Keratinocyte (primary cell): ENCODE measurements around the gene TRPV5. TPM values are rescaled to one million over a fixed set of nuclear protein-coding genes. Genes with fewer than 3 reads are reported as not detected.

Experiments
- DNase-seq: peaks from one replicate; pipeline ENCODE4 v3.0.0-alpha.2; 2011; ENCODE audit warnings: low read depth, missing footprints, low spot score
- FAIRE-seq: peaks from 2 replicates; lab custom pipeline; 2011; peaks lifted over from hg19 to GRCh38; lab: Jason Lieb, UNC
- H2AFZ ChIP-seq: 2 replicates; pipeline ENCODE4 v1.6.0; 2012; ENCODE audit warnings: low read length, control low read depth, inconsistent platforms; ENCODE audit not compliant: control insufficient read depth
- H3K27ac ChIP-seq: 2 replicates; pipeline ENCODE4 v1.5.1; 2011; ENCODE audit warnings: low read length; ENCODE audit not compliant: control insufficient read depth, insufficient read depth
- H3K27me3 ChIP-seq: 3 replicates; pipeline ENCODE4 v1.6.0; 2011; ENCODE audit warnings: low read length; ENCODE audit not compliant: control insufficient read depth, insufficient read depth; ENCODE audit errors: extremely low read depth
- H3K36me3 ChIP-seq, 2 experiments: 2 replicates in 1 of 2; 3 replicates in 1 of 2; pipeline ENCODE4 v1.5.1; 2011; ENCODE audit warnings: low read length in 2 of 2, mild to moderate bottlenecking in 1 of 2; ENCODE audit not compliant: control insufficient read depth in 2 of 2, insufficient read depth in 2 of 2; ENCODE audit errors: extremely low read depth in 1 of 2
- H3K4me1 ChIP-seq: 3 replicates; pipeline ENCODE4 v1.5.1; 2011; ENCODE audit warnings: low read length; ENCODE audit not compliant: control insufficient read depth, insufficient read depth; ENCODE audit errors: extremely low read depth
- H3K4me2 ChIP-seq: 3 replicates; pipeline ENCODE4 v1.6.0; 2011; ENCODE audit warnings: low read depth, low read length; ENCODE audit not compliant: control insufficient read depth, insufficient read depth; ENCODE audit errors: extremely low read depth
- H3K4me3 ChIP-seq, 3 experiments: fragments of 200-600 bp in 1 of 3; sonication (generic) in 1 of 3; 2 replicates in 2 of 3; 3 replicates in 1 of 3; pipeline ENCODE4 v1.5.1; 2011 to 2016; ENCODE audit warnings: low read length in 3 of 3, mild to moderate bottlenecking in 3 of 3, control low read depth in 2 of 3, inconsistent platforms in 1 of 3, low read depth in 1 of 3, mixed read lengths in 1 of 3, mixed run types in 1 of 3, moderate library complexity in 1 of 3; ENCODE audit not compliant: control insufficient read depth in 2 of 3, insufficient read depth in 2 of 3; ENCODE audit errors: extremely low read depth in 1 of 3
- H3K79me2 ChIP-seq: 2 replicates; pipeline ENCODE4 v1.6.0; 2012; ENCODE audit warnings: low read length; ENCODE audit not compliant: control insufficient read depth, insufficient read depth
- H3K9ac ChIP-seq: 3 replicates; pipeline ENCODE4 v1.6.0; 2011; ENCODE audit warnings: low read length; ENCODE audit not compliant: control insufficient read depth, insufficient read depth; ENCODE audit errors: extremely low read depth
- H3K9me1 ChIP-seq: 3 replicates; pipeline ENCODE4 v1.6.0; 2011; ENCODE audit warnings: low read length; ENCODE audit not compliant: control insufficient read depth, insufficient read depth; ENCODE audit errors: extremely low read depth
- H3K9me3 ChIP-seq: 2 replicates; pipeline ENCODE4 v1.5.1; 2012; ENCODE audit warnings: low read depth, low read length; ENCODE audit not compliant: control insufficient read depth
- H4K20me1 ChIP-seq: 3 replicates; pipeline ENCODE4 v1.6.0; 2011; ENCODE audit warnings: low read length; ENCODE audit not compliant: control insufficient read depth, insufficient read depth; ENCODE audit errors: extremely low read depth
- CTCF ChIP-seq, 3 experiments: IDR thresholded peaks in 1 of 3; conservative IDR thresholded peaks in 1 of 3; optimal IDR thresholded peaks in 1 of 3; 2 replicates in 2 of 3; 3 replicates in 1 of 3; pipeline versions ENCODE3 to v1.5.1; 2011; ENCODE audit warnings: low read length in 3 of 3, mild to moderate bottlenecking in 3 of 3, moderate library complexity in 2 of 3, control low read depth in 1 of 3, inconsistent platforms in 1 of 3; ENCODE audit not compliant: insufficient read depth in 2 of 3; ENCODE audit errors: extremely low read depth in 1 of 3
- EZH2 ChIP-seq: IDR thresholded peaks from one replicate; pipeline ENCODE4 v1.6.1; 2012; ENCODE audit warnings: inconsistent platforms, mild to moderate bottlenecking, low read length, moderate library complexity
- dilution Hi-C: fragments of 300-500 bp; cut with MboI; formaldehyde crosslinking; loops from one replicate; pipeline ENCODE4 v1.7.0; 2020; ENCODE audit warnings: low sequenced_read_pairs; ENCODE audit not compliant: extremely low pct_ligation_motif_present
- polyA plus RNA-seq, 5 experiments: library from polyadenylated mRNA; depleted of rRNA in 3 of 5; stranded (reverse) in 3 of 5; stranded (forward) in 1 of 5; unstranded in 1 of 5; fragments of >200 nt; gene quantifications; 1 replicate in 1 of 5; 2 replicates in 3 of 5; 3 replicates in 1 of 5; pipeline versions ENCODE4 v1.2.1 to v1.2.3, GENCODE V29; 2011 to 2012; ENCODE audit warnings: missing spikeins in 2 of 5, low read depth in 1 of 5, low replicate concordance in 1 of 5

The TRPV5 gene
- polyA plus RNA-seq, 1 donor (not counting 4 experiments of a cell fraction or from before 2014, with no cell fraction given): not detected

GRCh38 chr7:142889816-142890215 is 43.7 kb downstream of the TRPV5 start:
- Histone ChIP-seq H3K79me2 (no peaks in the 10 kb centered on the region), H2AFZ (no peak overlapping the region), H3K4me3 (no peak overlapping the region), H3K27ac (no peak overlapping the region), H3K4me2 (no peak overlapping the region), H3K9me3 (no peaks in the 10 kb centered on the region), H3K9me1 (no peaks in the 10 kb centered on the region), H3K4me1 (peaks cover 11% of the 10 kb centered on the region), H3K27me3 (peaks cover 5% of the 10 kb centered on the region), H3K36me3 (no peaks in the 10 kb centered on the region), H4K20me1 (no peaks in the 10 kb centered on the region), H3K9ac (no peak overlapping the region)
- FAIRE-seq (no peak), DNase-seq (no peak)
- TF ChIP-seq EZH2 (no peak), CTCF (optimal IDR thresholded peaks at IDR 0.05 in 1 of 3, IDR thresholded peaks at IDR 0.05 in 1 of 3, conservative IDR thresholded peaks at IDR 0.05 in 1 of 3; ENCODE audit: extremely low read depth in 1 of 3, insufficient read depth in 2 of 3, low read length in 3 of 3) (no peak)
- dilution Hi-C loops: no loop called here

DNA sequence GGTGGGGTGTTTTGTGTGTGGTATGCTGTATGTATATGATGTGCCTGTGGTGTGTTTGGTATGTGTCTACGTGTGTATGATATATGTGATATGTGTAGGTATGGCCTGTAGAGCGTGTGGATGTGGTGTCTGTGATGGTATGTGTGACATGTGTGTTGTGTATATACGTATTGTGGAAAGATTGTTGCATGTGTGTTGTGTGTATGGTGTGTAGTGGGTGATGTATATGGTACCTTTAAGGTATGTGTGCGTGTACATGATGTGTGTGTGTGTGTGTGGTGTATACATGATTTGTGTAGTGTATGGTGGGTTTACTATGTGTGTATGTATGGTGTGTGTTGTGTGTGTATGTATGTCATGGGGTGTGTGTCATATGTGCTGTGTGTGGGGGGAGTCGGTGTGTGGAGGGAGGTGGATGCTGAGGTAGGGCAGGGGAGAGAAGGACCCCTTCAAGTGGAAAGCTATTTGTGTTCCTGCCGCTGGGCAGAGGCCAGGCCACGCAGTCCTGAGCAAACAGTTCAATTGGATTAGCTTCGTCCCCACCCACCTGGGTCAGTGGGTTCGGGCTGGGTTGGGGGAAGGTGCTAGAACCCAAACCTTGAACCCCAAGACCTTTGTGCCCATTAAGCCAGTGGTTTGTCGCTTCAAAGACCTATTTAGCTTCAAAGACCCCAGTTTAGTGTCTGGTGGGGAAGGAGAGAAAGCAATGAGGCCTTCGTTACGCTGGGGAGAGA is 46.1 kb downstream of the TRPV5 start:
- Histone ChIP-seq H2AFZ (no peak overlapping the region), H3K4me1 (peaks cover 12% of the 10 kb centered on the region), H3K27me3 (no peaks in the 10 kb centered on the region), H3K27ac (no peak overlapping the region), H3K9me3 (no peaks in the 10 kb centered on the region), H3K9ac (no peak overlapping the region), H3K9me1 (no peaks in the 10 kb centered on the region), H3K4me2 (no peak overlapping the region), H4K20me1 (no peaks in the 10 kb centered on the region), H3K36me3 (no peaks in the 10 kb centered on the region), H3K79me2 (no peaks in the 10 kb centered on the region), H3K4me3 (no peak overlapping the region)
- FAIRE-seq: peak; percentile 77
- DNase-seq: no peak
- dilution Hi-C loops: no loop called here
- TF ChIP-seq CTCF (optimal IDR thresholded peaks at IDR 0.05 in 1 of 3, IDR thresholded peaks at IDR 0.05 in 1 of 3, conservative IDR thresholded peaks at IDR 0.05 in 1 of 3; ENCODE audit: extremely low read depth in 1 of 3, insufficient read depth in 2 of 3, low read length in 3 of 3) (no peak), EZH2 (no peak)
